K562 (cell line): ENCODE results near the gene INPP4B. TPM values are rescaled to one million over a fixed set of nuclear protein-coding genes. Genes with fewer than 3 reads are reported as not detected.

Source experiments
- ATAC-seq: fragments of 200-7000 bp; cut with Tn5 transposase; 3 replicates; pipeline ENCODE4 v1.9.1; 2020; ENCODE audit warnings: moderate library complexity
- BruUV-seq: library from RNA; stranded (reverse); fragments of 400-500 nt; replicated peaks from 2 replicates; lab custom pipeline; 2021; lab: Mats Ljungman, UMichigan
- CTCF ChIA-PET: fragments of 300-600 bp; formaldehyde crosslinking; extraction: SDS; loops from one replicate; lab custom pipeline; 2021; ENCODE audit warnings: low intra/inter-chr PET ratio; lab: Yijun Ruan, JAX
- POLR2A ChIA-PET: fragments of 300-600, 350-650 bp; sonication (Branson Sonifier 250); formaldehyde crosslinking; extraction: SDS; loops from one replicate; lab custom pipeline; 2021; ENCODE audit warnings: antibody characterized with exemption, inconsistent platforms; lab: Yijun Ruan, JAX
- DNase-seq, 4 experiments: peaks; one replicate each; pipeline versions ENCODE4 v3.0.0 to v3.0.0-alpha.2; 2011 to 2018; ENCODE audit warnings: low spot score in 3 of 4, mixed read lengths in 3 of 4; ENCODE audit errors: extremely low read depth in 1 of 4
- FAIRE-seq: peaks from 2 replicates; lab custom pipeline; 2011; peaks lifted over from hg19 to GRCh38; lab: Jason Lieb, UNC
- H2AFZ ChIP-seq: 2 replicates; pipeline ENCODE4 v1.6.0; 2011; ENCODE audit warnings: low read depth, low read length, control low read depth, inconsistent platforms
- H3K27ac ChIP-seq: fragments of 200-600 bp; 3 replicates; pipeline ENCODE4 v1.8.0; 2011; ENCODE audit warnings: low read depth, mild to moderate bottlenecking, control low read depth, inconsistent platforms, low read length, moderate library complexity, mixed read lengths; ENCODE audit errors: extremely low read depth
- H3K27me3 ChIP-seq, 2 experiments: fragments of 300-600 bp in 1 of 2; 2 replicates in 1 of 2; 3 replicates in 1 of 2; pipeline versions ENCODE4 v1.6.0 to v1.8.0; 2011; ENCODE audit warnings: inconsistent platforms in 2 of 2, low read length in 2 of 2, mild to moderate bottlenecking in 1 of 2, mixed read lengths in 1 of 2, moderate library complexity in 1 of 2; ENCODE audit not compliant: control insufficient read depth in 2 of 2, insufficient read depth in 2 of 2
- H3K36me3 ChIP-seq: fragments of 300-600 bp; 3 replicates; pipeline ENCODE4 v1.8.0; 2011; ENCODE audit warnings: mild to moderate bottlenecking, low read length, inconsistent platforms; ENCODE audit not compliant: control insufficient read depth, insufficient read depth
- H3K4me1 ChIP-seq, 2 experiments: fragments of 200-600 bp in 1 of 2; replicated peaks in 1 of 2; 2 replicates in 1 of 2; 3 replicates in 1 of 2; pipeline versions ENCODE4 v1.5.1 to v1.8.0; 2011; ENCODE audit warnings: inconsistent platforms in 2 of 2, low read length in 2 of 2, mild to moderate bottlenecking in 1 of 2, mixed read lengths in 1 of 2, moderate library complexity in 1 of 2; ENCODE audit not compliant: control insufficient read depth in 2 of 2, insufficient read depth in 2 of 2
- H3K4me2 ChIP-seq: 2 replicates; pipeline ENCODE4 v1.6.1; 2011; ENCODE audit warnings: low read length, control low read depth, inconsistent platforms, mixed read lengths; ENCODE audit not compliant: insufficient read depth
- H3K4me3 ChIP-seq: fragments of 200-600 bp; sonication (generic), shearing (Covaris generic); 2 replicates; pipeline ENCODE4 v1.5.1; 2016; ENCODE audit warnings: control low read depth, inconsistent platforms
- H3K79me2 ChIP-seq: fragments of 200-600 bp; 3 replicates; pipeline ENCODE4 v1.8.0; 2011; ENCODE audit warnings: low read length, inconsistent platforms; ENCODE audit not compliant: control insufficient read depth, insufficient read depth
- H3K9ac ChIP-seq, 2 experiments: 2 replicates each; pipeline versions ENCODE4 v1.6.0 to v1.6.1; 2011; ENCODE audit warnings: low read depth in 2 of 2, low read length in 2 of 2, control low read depth in 1 of 2, inconsistent platforms in 1 of 2, mild to moderate bottlenecking in 1 of 2, mixed read lengths in 1 of 2; ENCODE audit not compliant: insufficient read depth in 1 of 2
- H3K9me1 ChIP-seq: one replicate; pipeline ENCODE4 v1.6.0; 2011; ENCODE audit warnings: inconsistent platforms, mild to moderate bottlenecking, low read length, moderate library complexity; ENCODE audit not compliant: control insufficient read depth, insufficient read depth
- H3K9me3 ChIP-seq: replicated peaks from 2 replicates; pipeline ENCODE4 v1.5.1; 2011; ENCODE audit warnings: low read depth, low read length, inconsistent platforms; ENCODE audit not compliant: control insufficient read depth, insufficient read depth
- H4K20me1 ChIP-seq: replicated peaks from 2 replicates; pipeline ENCODE4 v1.6.1; 2011; ENCODE audit warnings: low read length, inconsistent platforms, mixed read lengths; ENCODE audit not compliant: control insufficient read depth, insufficient read depth
- CBX3 ChIP-seq, 2 experiments: IDR thresholded peaks; 1 replicate in 1 of 2; 2 replicates in 1 of 2; pipeline ENCODE4 v1.6.1; 2012; ENCODE audit warnings: inconsistent platforms in 2 of 2, low read length in 2 of 2, borderline replicate concordance in 1 of 2, control low read depth in 1 of 2
- E2F6 ChIP-seq, 2 experiments: IDR thresholded peaks; 2 replicates each; pipeline ENCODE4 v1.6.1; 2011; ENCODE audit warnings: borderline replicate concordance in 1 of 2, control low read depth in 1 of 2, low read depth in 1 of 2, low read length in 1 of 2, mild to moderate bottlenecking in 1 of 2, mixed read lengths in 1 of 2, moderate library complexity in 1 of 2; ENCODE audit not compliant: insufficient read depth in 1 of 2, insufficient read length in 1 of 2, poor library complexity in 1 of 2, severe bottlenecking in 1 of 2; ENCODE audit errors: extremely low read depth in 1 of 2
- EP400 ChIP-seq: fragments of 450-650 bp; IDR thresholded peaks from 2 replicates; pipeline ENCODE4 v1.6.1; 2017; ENCODE audit warnings: antibody characterized with exemption, mild to moderate bottlenecking, moderate library complexity
- HMGN3 ChIP-seq: IDR thresholded peaks from 2 replicates; pipeline ENCODE4 v1.6.1; 2011; ENCODE audit warnings: borderline replicate concordance, low read depth, mild to moderate bottlenecking, mixed read lengths, low read length; ENCODE audit not compliant: insufficient read length; ENCODE audit errors: extremely low read depth
- IRF9 ChIP-seq: fragments of 450-650 bp; IDR thresholded peaks from 2 replicates; pipeline ENCODE4 v1.6.1; 2016; ENCODE audit warnings: missing biosample characterization, missing genetic modification characterization
- PHF21A ChIP-seq: fragments of 450-650 bp; IDR thresholded peaks from 2 replicates; pipeline ENCODE4 v1.6.1; 2017; ENCODE audit warnings: low read depth, borderline replicate concordance
- PREB ChIP-seq: sonication (generic); formaldehyde crosslinking; IDR thresholded peaks from 2 replicates; pipeline ENCODE4 v1.8.1; 2023; ENCODE audit warnings: mild to moderate bottlenecking, missing genetic modification reagents
- RAD51 ChIP-seq: fragments of 450-650 bp; IDR thresholded peaks from 2 replicates; pipeline ENCODE4 v1.7.1; 2016; ENCODE audit warnings: low read depth, mild to moderate bottlenecking, borderline replicate concordance
- SMAD1 ChIP-seq: fragments of 150-350 bp; IDR thresholded peaks from 2 replicates; pipeline ENCODE4 v1.6.1; 2014; ENCODE audit warnings: low read length, low read depth; ENCODE audit not compliant: partially characterized antibody
- ZNF146 ChIP-seq: IDR thresholded peaks from one replicate; pipeline ENCODE4 v1.6.1; 2018; ENCODE audit warnings: missing compliant biosample characterization; ENCODE audit not compliant: unreplicated experiment
- ZNF263 ChIP-seq: sonication (generic); formaldehyde crosslinking; IDR thresholded peaks from 2 replicates; pipeline ENCODE4 v1.8.0; 2022; ENCODE audit warnings: mild to moderate bottlenecking, missing genetic modification reagents, borderline replicate concordance
- ZNF639 ChIP-seq, 2 experiments: fragments of 200-800 bp in 1 of 2; sonication (Bioruptor generic) in 1 of 2; sonication (generic) in 1 of 2; formaldehyde crosslinking in 1 of 2; IDR thresholded peaks in 1 of 2; conservative IDR thresholded peaks in 1 of 2; 2 replicates each; pipeline versions ENCODE4 v1.5.0 to v1.6.1; 2016 to 2020; ENCODE audit warnings: missing compliant biosample characterization in 1 of 2, missing genetic modification characterization in 1 of 2, missing genetic modification reagents in 1 of 2
- WGBS: fragments of 100-300 bp; shearing (Covaris generic); methylation state at CpG from one replicate; pipeline ENCODE4 v1.1.6; 2016; ENCODE audit warnings: low coverage, mixed read lengths; ENCODE audit not compliant: insufficient coverage; ENCODE audit errors: missing lambda C conversion rate; 5-methylcytosine and 5-hydroxymethylcytosine counted together
- in situ Hi-C: fragments of 300-500 bp; cut with MboI; formaldehyde crosslinking; loops from 4 replicates; pipeline ENCODE4 v1.15.0; 2018; ENCODE audit warnings: inconsistent platforms, mixed read lengths
- intact Hi-C: fragments of 100-400 bp; cut with micrococcal nuclease; formaldehyde crosslinking; loops from 2 replicates; pipeline ENCODE4 v1.14.2; 2022
- polyA plus RNA-seq, 8 experiments: library from polyadenylated mRNA; depleted of rRNA in 4 of 8; stranded (reverse) in 5 of 8; unstranded in 3 of 8; fragments of >200 nt; fragmentation: Nextera tagmentation in 2 of 8; fragmentation: Illumina TruSeq in 1 of 8; extraction: Ambion mirVana in 2 of 8; extraction: Trizol in 1 of 8; gene quantifications; 2 replicates each; pipeline versions ENCODE4 v1.2.1 to v1.2.3, GENCODE V29; 2011 to 2014; ENCODE audit warnings: inconsistent platforms in 1 of 8, missing spikeins in 1 of 8
- total RNA-seq, 7 experiments: library from RNA; depleted of rRNA in 6 of 7; stranded (reverse); fragments of >200 nt in 6 of 7; fragmentation: Illumina TruSeq in 2 of 7; extraction: Trizol in 2 of 7; gene quantifications; 2 replicates each; pipeline versions ENCODE4 v1.2.1 to v1.2.3, GENCODE V29; 2011 to 2021; ENCODE audit warnings: low replicate concordance in 1 of 7

The INPP4B gene
- total and polyA plus RNA-seq, 9 of the 15 experiments (the other 6 are each of a cell fraction or from before 2014, with no cell fraction given), result 0.04 to 0.11 TPM; not detected in 7

GRCh38 chr4:142040043-142040442 is 806.1 kb downstream of the INPP4B start (continued):
- TF ChIP-seq PHF21A (no peak), ZNF146 (CRISPR knock-in tag) (no peak), PREB (CRISPR knock-in tag) (no peak), CBX3 (IDR thresholded peaks at IDR 0.05; ENCODE audit: borderline replicate concordance in 1 of 2, low read length in 2 of 2) (no peak), EP400 (no peak)

- ATAC-seq (no peak), DNase-seq (no peak), FAIRE-seq (no peak)
- no TSS peak for BruUV-seq
- H3K79me2 ChIP-seq, result no peaks in the 10 kb centered on the region
- no peaks in the 10 kb centered on the region for H3K9me1 ChIP-seq
- H3K27ac ChIP-seq, result no peak overlapping the region
- CTCF ChIA-PET, result no interaction called here
- no peak overlapping the region for H3K4me3 ChIP-seq
- WGBS, result 2% methylated on average over 4 of the region's 4 CpGs
- H3K4me1 ChIP-seq, result no peaks in the 10 kb centered on the region
- POLR2A ChIA-PET, result no interaction called here
- H2AFZ ChIP-seq, result no peak overlapping the region
- H3K4me2 ChIP-seq, result no peak overlapping the region
- intact Hi-C loops, result no loop called here
- no peaks in the 10 kb centered on the region for H3K36me3 ChIP-seq
- no peaks in the 10 kb centered on the region for H4K20me1 ChIP-seq
- in situ Hi-C loops, result no loop called here
- no peaks in the 10 kb centered on the region for H3K27me3 ChIP-seq
- H3K9ac ChIP-seq, result no peak overlapping the region
- H3K9me3 ChIP-seq, result no peaks in the 10 kb centered on the region; the same call in 1 of the 2 replicates
- TF ChIP-seq IRF9 (no peak), ZNF639 (CRISPR knock-in tag; conservative IDR thresholded peaks at IDR 0.05 in 1 of 2, IDR thresholded peaks at IDR 0.05 in 1 of 2) (no peak), ZNF263 (CRISPR knock-in tag) (no peak), E2F6 (IDR thresholded peaks at IDR 0.05; ENCODE audit: borderline replicate concordance in 1 of 2, extremely low read depth in 1 of 2, insufficient read depth in 1 of 2, insufficient read length in 1 of 2, low read depth in 1 of 2, low read length in 1 of 2, poor library complexity in 1 of 2, severe bottlenecking in 1 of 2) (no peak), HMGN3 (no peak), SMAD1 (no peak), RAD51 (no peak)
Observed at GRCh38 chr4:142036795-142037583, 809.1 kb downstream of the INPP4B start.
